DOHH2 (cell line): ENCODE measurements around the gene DERA.

Experiments
- H3F3A ChIP-seq: fragments of 200-600 bp; sonication (generic), shearing (Covaris generic); 2 replicates; pipeline ENCODE4 v1.6.0; 2016; ENCODE audit warnings: antibody characterized with exemption, mild to moderate bottlenecking; ENCODE audit not compliant: control insufficient read depth, insufficient read depth
- H3K27ac ChIP-seq: fragments of 200-600 bp; sonication (generic); 2 replicates; pipeline ENCODE4 v1.5.1; 2014; ENCODE audit warnings: low read depth, mild to moderate bottlenecking, low read length, moderate library complexity
- H3K27me3 ChIP-seq: fragments of 200-600 bp; sonication (generic); 2 replicates; pipeline ENCODE4 v1.6.1; 2014; ENCODE audit warnings: mild to moderate bottlenecking, low read length, mixed read lengths; ENCODE audit not compliant: control insufficient read depth
- H3K36me3 ChIP-seq: fragments of 200-600 bp; sonication (generic); 2 replicates; pipeline ENCODE4 v1.6.1; 2014; ENCODE audit warnings: mild to moderate bottlenecking, low read length, moderate library complexity, mixed read lengths; ENCODE audit not compliant: control insufficient read depth
- H3K4me1 ChIP-seq: fragments of 200-600 bp; sonication (generic); 2 replicates; pipeline ENCODE4 v1.6.1; 2014; ENCODE audit warnings: mild to moderate bottlenecking, low read length, mixed read lengths; ENCODE audit not compliant: control insufficient read depth
- H3K4me2 ChIP-seq: fragments of 200-600 bp; sonication (generic); 2 replicates; pipeline ENCODE4 v1.6.0; 2014; ENCODE audit warnings: mild to moderate bottlenecking, low read length, moderate library complexity
- H3K4me3 ChIP-seq: fragments of 200-600 bp; sonication (generic); 2 replicates; pipeline ENCODE4 v1.5.1; 2014; ENCODE audit warnings: mild to moderate bottlenecking, low read length, mixed read lengths
- H3K79me2 ChIP-seq: fragments of 200-600 bp; sonication (generic); 2 replicates; pipeline ENCODE4 v1.6.1; 2014; ENCODE audit warnings: mild to moderate bottlenecking, low read length, mixed read lengths; ENCODE audit not compliant: control insufficient read depth
- H3K9me2 ChIP-seq: fragments of 200-600 bp; sonication (generic); replicated peaks from 2 replicates; pipeline ENCODE4 v1.6.1; 2014; ENCODE audit warnings: mild to moderate bottlenecking, low read length, mixed read lengths; ENCODE audit not compliant: control insufficient read depth
- H3K9me3 ChIP-seq: fragments of 200-600 bp; sonication (generic); 2 replicates; pipeline ENCODE4 v1.6.1; 2014; ENCODE audit warnings: antibody characterized with exemption, low read length, mixed read lengths; ENCODE audit not compliant: control insufficient read depth, insufficient read depth
- H4K20me1 ChIP-seq: fragments of 200-600 bp; sonication (generic); 2 replicates; pipeline ENCODE4 v1.6.0; 2014; ENCODE audit warnings: low read depth, mild to moderate bottlenecking, antibody characterized with exemption, low read length, moderate library complexity; ENCODE audit not compliant: control insufficient read depth, insufficient read depth
- EZH2phosphoT487 ChIP-seq: fragments of 200-600 bp; sonication (generic); IDR thresholded peaks from 2 replicates; pipeline ENCODE4 v1.6.1; 2017; ENCODE audit warnings: borderline replicate concordance, mild to moderate bottlenecking, antibody characterized with exemption, low read length, moderate library complexity, mixed read lengths
- TF ChIP-seq, protein P1 (sequence below): fragments of 200-600 bp; sonication (generic); IDR thresholded peaks from one replicate; pipeline ENCODE4 v1.5.1; 2014; ENCODE audit warnings: antibody characterized with exemption, mild to moderate bottlenecking, low read depth, low read length; ENCODE audit not compliant: poor library complexity, severe bottlenecking

DERA gene

DNA sequence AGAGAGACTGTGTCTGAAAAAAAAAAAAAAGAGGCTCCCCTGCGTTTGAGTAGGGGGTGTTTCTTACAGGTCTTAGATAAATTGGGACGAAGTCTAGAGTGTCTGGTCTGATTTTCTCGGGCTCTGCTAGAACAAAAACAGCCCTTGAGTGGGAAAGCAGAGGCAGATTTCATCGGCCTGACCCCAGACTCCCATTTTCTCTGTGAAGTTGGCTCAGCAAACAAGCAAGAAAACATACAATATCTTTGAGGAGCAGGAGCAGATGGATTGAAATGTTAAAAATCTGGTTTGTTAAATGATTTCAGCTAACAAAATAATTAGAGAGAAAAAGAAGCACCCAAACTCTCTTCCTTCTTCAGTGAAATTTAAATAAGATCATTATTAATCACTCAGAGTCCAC is 44.1 kb downstream of the DERA start:
- no peaks in the 10 kb centered on the region for H3F3A ChIP-seq
- no peak for TF ChIP-seq EZH2phosphoT487
- TF ChIP-seq, protein P1, sequence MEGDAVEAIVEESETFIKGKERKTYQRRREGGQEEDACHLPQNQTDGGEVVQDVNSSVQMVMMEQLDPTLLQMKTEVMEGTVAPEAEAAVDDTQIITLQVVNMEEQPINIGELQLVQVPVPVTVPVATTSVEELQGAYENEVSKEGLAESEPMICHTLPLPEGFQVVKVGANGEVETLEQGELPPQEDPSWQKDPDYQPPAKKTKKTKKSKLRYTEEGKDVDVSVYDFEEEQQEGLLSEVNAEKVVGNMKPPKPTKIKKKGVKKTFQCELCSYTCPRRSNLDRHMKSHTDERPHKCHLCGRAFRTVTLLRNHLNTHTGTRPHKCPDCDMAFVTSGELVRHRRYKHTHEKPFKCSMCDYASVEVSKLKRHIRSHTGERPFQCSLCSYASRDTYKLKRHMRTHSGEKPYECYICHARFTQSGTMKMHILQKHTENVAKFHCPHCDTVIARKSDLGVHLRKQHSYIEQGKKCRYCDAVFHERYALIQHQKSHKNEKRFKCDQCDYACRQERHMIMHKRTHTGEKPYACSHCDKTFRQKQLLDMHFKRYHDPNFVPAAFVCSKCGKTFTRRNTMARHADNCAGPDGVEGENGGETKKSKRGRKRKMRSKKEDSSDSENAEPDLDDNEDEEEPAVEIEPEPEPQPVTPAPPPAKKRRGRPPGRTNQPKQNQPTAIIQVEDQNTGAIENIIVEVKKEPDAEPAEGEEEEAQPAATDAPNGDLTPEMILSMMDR, result no peak
- peaks cover 8% of the 10 kb centered on the region for H3K79me2 ChIP-seq
- no peak overlapping the region for H3K27ac ChIP-seq
- H4K20me1 ChIP-seq, result no peaks in the 10 kb centered on the region
- peaks cover 6% of the 10 kb centered on the region for H3K4me1 ChIP-seq
- H3K27me3 ChIP-seq, result no peaks in the 10 kb centered on the region
- H3K4me2 ChIP-seq, result no peak overlapping the region
- H3K9me3 ChIP-seq, result no peaks in the 10 kb centered on the region
- H3K9me2 ChIP-seq, result no peaks in the 10 kb centered on the region
- H3K36me3 ChIP-seq, result peaks cover 8% of the 10 kb centered on the region
- no peak overlapping the region for H3K4me3 ChIP-seq

DNA sequence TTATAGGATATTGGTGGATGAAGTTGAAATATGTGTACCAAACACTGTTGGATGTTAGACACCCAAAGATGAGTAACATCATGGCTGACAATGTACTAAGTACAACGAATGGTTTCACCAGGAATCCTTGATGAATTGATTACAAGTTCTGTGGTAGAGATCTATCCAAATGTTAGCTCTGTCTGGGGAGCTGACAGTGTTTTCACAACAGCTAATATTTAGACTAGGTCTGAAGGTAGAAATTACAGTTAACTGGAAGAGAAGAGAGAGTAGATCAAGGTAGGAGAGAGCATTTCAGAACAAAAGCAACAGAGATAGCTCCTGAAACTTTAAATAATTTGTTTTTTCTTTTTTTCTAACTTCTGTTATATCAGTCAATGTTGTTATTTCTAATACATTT is 44.9 kb downstream of the DERA start:
- no peak overlapping the region for H3K4me2 ChIP-seq
- no peaks in the 10 kb centered on the region for H3K27me3 ChIP-seq
- H3K27ac ChIP-seq, result no peak overlapping the region
- peaks cover 4% of the 10 kb centered on the region for H3K79me2 ChIP-seq
- H4K20me1 ChIP-seq, result no peaks in the 10 kb centered on the region
- peaks cover 13% of the 10 kb centered on the region for H3K36me3 ChIP-seq
- H3K4me1 ChIP-seq, result peaks cover 6% of the 10 kb centered on the region
- H3K4me3 ChIP-seq, result no peak overlapping the region
- no peaks in the 10 kb centered on the region for H3K9me2 ChIP-seq
- H3F3A ChIP-seq, result no peaks in the 10 kb centered on the region
- TF ChIP-seq, protein P1, result no peak
- TF ChIP-seq EZH2phosphoT487, result no peak
- no peaks in the 10 kb centered on the region for H3K9me3 ChIP-seq

- TF ChIP-seq, protein P1, result no peak
- no peak for TF ChIP-seq EZH2phosphoT487
- peaks cover 6% of the 10 kb centered on the region for H3K4me1 ChIP-seq
Measured at GRCh38 chr12:15956413-15957185, 45.5 kb downstream of the DERA start.

More at GRCh38 chr12:15956413-15957185, 45.5 kb downstream of the DERA start:
- Histone ChIP-seq H3K9me3 (no peaks in the 10 kb centered on the region), H3K4me3 (no peak overlapping the region), H3K27me3 (no peaks in the 10 kb centered on the region), H3F3A (no peaks in the 10 kb centered on the region), H3K9me2 (no peaks in the 10 kb centered on the region), H4K20me1 (no peaks in the 10 kb centered on the region), H3K79me2 (no peaks in the 10 kb centered on the region; the same call in 1 of the 2 replicates), H3K36me3 (peaks cover 14% of the 10 kb centered on the region), H3K27ac (no peak overlapping the region), H3K4me2 (no peak overlapping the region)
